A673 (cell line): ENCODE results near the gene TSPEAR.

Experiments
- EZH2 ChIP-seq: fragments of 200-600 bp; sonication (generic); IDR thresholded peaks from 2 replicates; pipeline ENCODE4 v1.6.1; 2017; ENCODE audit warnings: borderline replicate concordance, low read depth, mild to moderate bottlenecking, mixed read lengths, antibody characterized with exemption, low read length; ENCODE audit not compliant: poor library complexity, severe bottlenecking
- TF ChIP-seq, protein P1 (sequence below): fragments of 300-800, 200-600 bp; sonication (generic); conservative IDR thresholded peaks from 2 replicates; pipeline ENCODE4 v1.5.1; 2017; ENCODE audit warnings: low read depth, mild to moderate bottlenecking, antibody characterized with exemption, low read length, moderate library complexity, mixed read lengths

GRCh38 chr21:44485796-44486195 is 225.6 kb downstream of the TSPEAR start:
- TF ChIP-seq, protein P1, sequence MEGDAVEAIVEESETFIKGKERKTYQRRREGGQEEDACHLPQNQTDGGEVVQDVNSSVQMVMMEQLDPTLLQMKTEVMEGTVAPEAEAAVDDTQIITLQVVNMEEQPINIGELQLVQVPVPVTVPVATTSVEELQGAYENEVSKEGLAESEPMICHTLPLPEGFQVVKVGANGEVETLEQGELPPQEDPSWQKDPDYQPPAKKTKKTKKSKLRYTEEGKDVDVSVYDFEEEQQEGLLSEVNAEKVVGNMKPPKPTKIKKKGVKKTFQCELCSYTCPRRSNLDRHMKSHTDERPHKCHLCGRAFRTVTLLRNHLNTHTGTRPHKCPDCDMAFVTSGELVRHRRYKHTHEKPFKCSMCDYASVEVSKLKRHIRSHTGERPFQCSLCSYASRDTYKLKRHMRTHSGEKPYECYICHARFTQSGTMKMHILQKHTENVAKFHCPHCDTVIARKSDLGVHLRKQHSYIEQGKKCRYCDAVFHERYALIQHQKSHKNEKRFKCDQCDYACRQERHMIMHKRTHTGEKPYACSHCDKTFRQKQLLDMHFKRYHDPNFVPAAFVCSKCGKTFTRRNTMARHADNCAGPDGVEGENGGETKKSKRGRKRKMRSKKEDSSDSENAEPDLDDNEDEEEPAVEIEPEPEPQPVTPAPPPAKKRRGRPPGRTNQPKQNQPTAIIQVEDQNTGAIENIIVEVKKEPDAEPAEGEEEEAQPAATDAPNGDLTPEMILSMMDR, result no peak
- TF ChIP-seq EZH2, result no peak
